GM12891 (cell line): ENCODE results near the gene SLC15A3.

Experiments used
- POLR2A ChIP-seq: IDR thresholded peaks from 2 replicates; pipeline ENCODE4 v1.6.1; 2011; ENCODE audit warnings: low read depth, low read length, control low read depth
- SPI1 ChIP-seq: IDR thresholded peaks from 2 replicates; pipeline ENCODE4 v1.6.1; 2011; ENCODE audit warnings: low read depth, low read length, control low read depth
- TAF1 ChIP-seq: IDR thresholded peaks from 2 replicates; pipeline ENCODE4 v1.6.1; 2011; ENCODE audit warnings: low read depth, low read length, control low read depth

- TF ChIP-seq POLR2A, result no peak
- no peak for TF ChIP-seq TAF1
- TF ChIP-seq SPI1, result no peak
These were observed 21.7 kb upstream of the SLC15A3 start for GRCh38 chr11:60973699-60974098.
